NCI-H2196 treated with DMSO at 0.1 percent for 48 hours (cell line): ENCODE measurements around the gene LBX2.

Experiments
- DNase-seq: peaks from one replicate; lab custom pipeline; 2025; ENCODE audit not compliant: unreplicated experiment; lab: John Stamatoyannopoulos, UW

Gene LBX2

GRCh38 chr2:74458132-74458937 is 41.1 kb downstream of the LBX2 start, which contains the start of gene WBP1:
Gene WBP1, plus strand, starts transcription at chr2:74458438. Its CDS starts 165 bp downstream, at chr2:74458603.
- peak; percentile 88 for DNase-seq

GRCh38 chr2:74457549-74458131 is 41.8 kb downstream of the LBX2 start:
- DNase-seq: peak; percentile 45

GRCh38 chr2:74457129-74457548 is 42.3 kb downstream of the LBX2 start:
- peak; percentile 21 for DNase-seq

- DNase-seq: peak; percentile 69
Measured at GRCh38 chr2:74454654-74455511, 44.5 kb downstream of the LBX2 start, which contains the start of gene INO80B. Gene INO80B, plus strand, starts transcription at chr2:74455087. Its CDS starts 30 bp downstream, at chr2:74455117.

GRCh38 chr2:74450570-74451190 is 48.7 kb downstream of the LBX2 start:
- no peak for DNase-seq

GRCh38 chr2:74448771-74449170 is 50.6 kb downstream of the LBX2 start:
- DNase-seq: no peak
